Medulla oblongata (tissue), 1 donor: ENCODE measurements around the gene TMEM88.

Experiments used
- DNase-seq: peaks from one replicate; pipeline ENCODE4 v3.0.0-alpha.2; 2015; ENCODE audit errors: extremely low spot score

Gene TMEM88

DNA sequence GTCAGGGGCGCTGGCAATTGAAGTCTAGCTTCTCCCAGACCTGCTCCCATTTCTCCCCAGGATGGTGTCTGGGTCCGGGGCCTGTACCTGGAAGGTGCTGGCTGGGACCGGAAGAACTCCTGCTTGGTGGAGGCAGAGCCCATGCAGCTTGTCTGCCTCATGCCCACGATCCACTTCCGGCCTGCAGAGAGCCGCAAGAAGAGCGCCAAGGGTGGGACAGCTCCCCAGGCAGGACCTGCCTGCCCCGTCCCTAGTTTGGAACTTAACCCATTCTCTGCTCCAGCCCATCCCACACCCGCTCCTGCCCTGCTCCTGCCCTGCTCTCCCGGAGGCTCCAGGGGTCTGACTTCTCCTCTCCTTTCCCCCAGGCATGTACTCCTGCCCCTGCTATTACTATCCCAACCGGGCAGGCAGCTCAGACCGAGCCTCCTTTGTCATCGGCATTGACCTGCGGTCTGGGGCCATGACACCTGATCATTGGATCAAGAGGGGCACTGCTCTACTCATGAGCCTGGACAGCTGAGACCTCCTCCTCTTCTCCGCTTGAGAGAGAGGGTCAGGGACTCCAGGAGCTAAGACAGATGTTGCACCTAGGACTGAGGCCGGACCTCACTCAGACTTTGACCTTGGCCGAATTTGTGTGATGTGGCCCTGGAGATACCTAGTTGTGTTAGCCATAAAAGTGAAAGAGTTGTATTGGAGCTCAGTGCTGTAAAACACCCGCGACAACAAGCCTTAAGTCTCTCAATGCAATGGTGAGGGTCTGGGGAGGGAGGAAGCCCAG is 21.7 kb upstream of the TMEM88 start:
- DNase-seq: no peak

DNA sequence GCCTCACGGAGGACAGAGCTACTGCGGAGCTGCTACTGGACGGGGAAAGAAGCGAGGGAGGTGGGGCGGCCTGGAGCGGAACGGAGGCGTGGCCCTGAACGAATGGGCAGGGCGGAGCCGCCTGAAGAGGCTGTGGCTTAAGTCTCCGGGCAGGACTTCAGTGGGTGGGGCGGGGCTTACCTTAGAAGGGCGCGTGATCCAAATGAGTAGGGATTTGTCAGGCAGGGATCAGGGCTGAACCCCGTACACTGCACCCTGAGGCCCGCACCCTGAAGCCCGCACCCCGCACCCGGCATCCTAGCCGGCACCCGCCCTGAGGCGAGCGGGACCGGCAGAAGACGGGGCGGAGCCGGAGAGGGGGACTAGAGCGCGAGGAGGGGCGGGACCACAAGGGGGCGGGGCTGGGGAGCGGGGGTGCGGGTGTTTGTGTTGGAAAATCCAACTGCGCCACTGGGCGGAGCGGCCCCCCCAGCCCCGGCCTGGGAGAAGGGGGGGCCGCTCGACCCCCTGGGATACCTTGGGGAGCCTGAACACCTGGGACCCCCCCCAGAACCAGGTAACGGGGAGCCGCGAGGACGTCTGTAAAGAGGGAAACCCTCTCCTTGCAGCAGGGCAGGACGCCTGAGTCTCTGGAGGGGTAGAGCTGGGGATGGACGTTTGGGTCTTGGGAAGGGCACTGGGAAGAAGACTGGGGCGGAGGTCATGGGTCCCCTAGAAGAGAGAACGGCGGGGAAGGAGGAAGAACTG is 20.9 kb upstream of the TMEM88 start, which contains the start of gene KDM6B:
TSS of gene KDM6B (plus strand) at position 423 of the 747 bp plus-strand sequence. CDS start 11,338 bp downstream, outside the sequence.
- DNase-seq: peak; percentile 93

DNA sequence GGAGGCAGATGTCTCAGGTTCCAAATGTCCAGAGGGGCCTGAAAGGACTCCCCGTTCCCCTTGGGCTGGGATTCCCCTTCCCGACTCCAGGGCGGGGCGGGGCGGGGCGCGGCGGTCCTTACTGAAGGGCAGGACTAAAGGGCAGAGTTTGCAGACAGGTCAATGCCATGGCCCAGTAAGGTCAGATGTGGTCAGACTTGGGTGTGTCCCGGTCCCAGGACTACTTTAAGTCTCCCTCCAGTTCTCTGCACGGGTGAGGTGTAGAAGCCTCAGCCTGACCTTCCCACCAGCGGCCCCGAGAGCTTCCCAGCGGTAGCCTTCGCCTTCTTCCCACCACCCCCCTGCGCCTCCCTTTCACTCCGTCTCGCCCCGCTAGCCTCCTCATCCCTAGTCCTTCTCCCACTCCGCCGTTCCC is 20.3 kb upstream of the TMEM88 start:
- DNase-seq: peak; percentile 30

DNA sequence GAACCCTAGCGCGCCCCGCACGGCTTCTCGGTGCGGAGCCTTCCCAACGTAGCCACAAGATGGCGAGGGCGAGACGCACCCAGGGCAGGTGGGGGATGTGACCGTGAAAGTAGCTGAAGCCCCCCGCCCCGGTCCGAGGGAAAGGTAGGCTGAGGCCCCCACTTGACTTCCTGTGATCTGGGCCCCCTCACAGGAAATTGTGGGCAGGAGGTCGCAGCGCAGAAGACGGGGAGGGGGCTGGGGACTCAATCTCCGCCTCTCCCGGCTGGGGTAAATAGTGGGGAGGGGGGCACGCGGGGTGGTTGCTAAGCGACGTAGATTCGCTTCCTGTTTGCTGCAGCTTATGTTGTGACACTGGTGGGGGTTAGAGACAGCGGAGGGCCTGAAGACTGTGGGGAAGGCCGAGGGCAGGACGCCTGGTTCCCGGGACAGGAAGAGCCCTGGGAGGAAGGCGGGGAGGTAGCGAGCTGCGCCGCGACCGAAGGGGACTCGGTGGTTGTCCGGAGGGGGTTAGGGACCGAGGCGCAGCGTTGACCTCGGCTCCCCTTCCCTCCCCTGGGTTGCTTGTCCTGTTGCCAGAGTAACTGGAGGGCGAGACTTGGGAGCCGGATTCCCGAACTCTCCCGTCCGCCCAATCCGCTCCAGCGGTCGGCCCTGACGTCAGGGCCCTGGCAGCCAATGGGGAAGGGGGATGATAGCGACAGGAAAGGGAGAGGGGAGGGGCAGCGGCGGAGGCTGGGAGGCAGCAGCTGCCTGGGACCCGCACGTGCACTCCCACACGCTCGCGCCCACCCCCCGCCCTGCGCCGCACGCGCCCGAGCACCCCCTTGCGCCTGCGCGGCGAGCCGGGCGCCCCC is 19.7 kb upstream of the TMEM88 start:
- peak; percentile 99 for DNase-seq

DNA sequence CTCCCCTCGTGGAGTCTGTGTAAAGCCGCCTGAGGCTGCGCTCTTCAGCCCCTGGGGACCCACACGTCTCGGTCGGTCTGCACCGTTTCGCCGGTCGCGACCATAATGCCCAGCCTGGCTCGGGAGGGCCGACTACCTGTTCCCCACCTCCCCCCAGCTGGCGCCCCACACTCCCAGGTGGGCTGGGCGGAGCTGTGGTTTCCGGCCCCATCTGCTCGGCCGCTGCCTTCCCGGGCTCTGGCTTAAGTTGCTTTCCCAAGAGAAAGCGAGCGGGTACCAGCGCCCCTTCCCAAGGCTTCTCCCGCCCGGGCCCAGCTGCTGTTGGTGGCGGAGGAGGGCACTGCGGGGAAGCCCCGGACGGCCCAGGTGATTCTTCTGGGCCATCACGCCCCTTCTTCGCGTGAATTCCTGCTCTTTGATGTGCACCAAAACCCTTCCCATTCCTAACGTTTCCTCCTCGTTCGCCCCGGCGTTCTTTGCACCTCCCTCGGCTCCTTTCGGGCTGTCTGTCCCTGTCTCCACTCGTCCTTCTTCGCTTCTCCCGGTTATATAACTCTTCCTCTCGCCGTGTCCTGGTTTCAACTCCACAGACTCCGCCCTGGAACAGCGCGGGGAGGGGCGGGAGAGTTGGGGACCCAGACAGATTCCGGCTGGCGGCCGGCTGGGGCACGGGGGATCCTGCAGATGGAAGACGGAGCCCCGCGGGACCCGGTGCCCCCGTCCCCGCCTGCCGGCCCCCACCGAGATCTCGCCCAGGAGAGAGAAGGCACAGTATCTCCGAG is 18.9 kb upstream of the TMEM88 start:
- peak; percentile 86 for DNase-seq

DNA sequence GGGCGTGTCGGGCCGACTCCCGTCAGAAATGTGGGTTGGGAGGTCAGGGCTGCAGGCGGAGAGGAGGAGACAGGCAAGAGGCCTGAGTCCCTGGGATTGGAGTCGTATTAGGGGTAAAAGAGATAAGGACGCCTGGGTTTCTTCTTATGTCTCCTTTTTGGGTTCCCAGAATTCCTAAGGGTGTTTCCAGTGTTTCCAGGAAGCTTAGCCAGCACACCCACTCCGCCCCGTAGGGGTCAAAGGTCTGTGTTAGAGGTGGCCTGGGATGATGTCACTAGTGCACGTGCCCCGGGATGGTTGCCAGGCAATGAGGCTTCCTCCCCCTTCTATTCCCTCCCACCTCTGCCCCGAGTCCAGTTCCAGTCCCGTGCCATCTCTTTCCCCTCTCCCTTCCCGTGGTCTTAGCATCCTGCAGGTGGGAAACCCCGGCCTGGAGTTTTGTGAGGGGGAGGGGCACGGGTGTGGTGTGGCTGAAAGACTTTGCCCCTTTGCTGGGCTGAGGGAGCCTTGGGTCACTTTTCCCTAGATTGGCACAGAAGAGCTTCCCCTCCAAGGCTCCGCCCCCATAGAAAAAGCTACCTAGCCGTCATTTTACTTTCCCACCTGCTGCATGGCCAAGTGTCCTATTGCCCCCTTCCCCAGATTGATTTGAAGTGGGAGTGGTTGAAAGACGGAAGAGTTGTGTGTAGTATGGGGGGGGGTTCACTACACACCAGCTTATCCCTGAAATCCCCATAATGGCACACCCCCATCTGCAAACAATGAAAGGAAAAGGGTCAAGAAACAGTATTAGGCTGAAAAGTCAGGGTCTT is 18.1 kb upstream of the TMEM88 start:
- DNase-seq: peak; percentile 76

DNA sequence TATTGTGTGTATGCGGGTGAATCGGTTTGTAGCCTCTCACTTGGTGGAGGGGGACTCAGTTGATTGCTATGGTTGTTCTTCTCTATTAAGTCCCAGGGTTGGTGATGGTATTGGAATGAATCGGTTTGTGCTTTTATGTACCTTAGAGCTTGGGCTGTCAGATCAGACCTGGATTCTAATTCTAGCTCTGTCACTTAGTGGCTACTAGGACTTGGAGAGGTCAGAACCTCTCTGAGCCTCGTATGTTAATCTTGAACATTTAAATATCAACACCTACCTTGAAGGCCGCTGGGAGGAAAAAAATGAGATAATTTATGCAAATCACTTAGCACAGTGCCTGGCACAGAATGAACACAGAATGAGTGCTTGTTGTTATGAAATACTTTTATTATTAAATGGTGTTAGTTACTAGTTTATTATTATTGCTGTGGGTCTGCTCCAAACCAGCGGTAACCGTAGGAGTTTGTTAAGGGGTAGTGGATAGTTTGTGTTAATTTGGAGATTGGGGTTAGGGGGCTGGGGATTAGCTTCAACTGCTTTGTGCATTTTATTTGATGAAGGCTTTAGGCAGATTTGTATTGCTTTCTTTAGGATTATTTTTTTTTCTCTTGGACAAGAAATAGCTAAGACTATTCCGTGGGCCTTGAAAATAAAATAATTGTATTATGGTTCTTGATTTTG is 17.3 kb upstream of the TMEM88 start:
- peak; percentile 25 for DNase-seq

DNA sequence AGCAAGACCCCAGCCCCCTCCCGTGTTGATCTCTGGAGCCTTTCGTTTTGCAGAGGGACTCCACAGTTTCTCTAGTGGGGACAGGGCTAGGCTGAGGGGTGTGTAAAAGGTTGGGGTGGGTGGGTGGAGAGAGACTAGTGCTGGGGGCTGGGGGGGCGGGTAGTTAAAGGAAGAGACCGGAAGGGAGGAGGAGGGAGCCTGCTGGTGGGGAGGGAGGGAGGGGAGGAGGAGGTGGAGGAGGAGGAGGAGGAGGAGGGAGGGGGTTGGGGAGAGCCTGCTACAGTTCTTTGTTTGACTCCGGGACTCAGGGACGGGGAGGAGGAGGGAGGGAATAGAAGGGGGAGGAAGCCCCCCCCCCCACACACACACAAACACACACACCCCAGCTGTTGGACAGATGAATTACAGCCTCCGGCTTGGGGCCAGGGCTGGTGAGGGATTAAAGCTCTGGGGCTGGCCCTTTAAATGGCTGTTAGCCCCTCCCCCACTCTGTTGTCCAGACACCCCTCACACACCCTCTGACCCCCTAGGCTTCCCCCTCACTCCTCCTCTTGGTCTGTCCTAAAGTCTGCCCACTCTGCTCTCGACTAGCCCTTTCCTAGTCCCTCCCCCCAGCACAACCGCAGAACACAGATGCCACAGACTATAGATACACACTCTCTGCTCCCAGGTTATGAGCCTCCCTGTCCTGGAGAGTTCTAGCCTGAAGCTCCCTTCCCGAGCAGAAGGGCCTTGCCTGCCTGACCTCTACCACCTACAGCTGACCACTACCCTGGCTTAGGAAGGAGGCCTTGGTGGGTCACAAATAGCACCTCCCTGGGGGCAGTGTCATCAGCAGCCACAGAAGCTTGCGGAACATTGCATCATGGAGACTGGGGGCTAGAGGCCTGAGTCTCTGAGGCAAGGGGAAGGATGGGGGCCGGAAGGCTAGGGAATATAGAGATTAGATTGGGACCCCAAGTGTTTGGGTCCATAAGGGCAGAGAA is 16.5 kb upstream of the TMEM88 start:
- DNase-seq: peak; percentile 72

DNA sequence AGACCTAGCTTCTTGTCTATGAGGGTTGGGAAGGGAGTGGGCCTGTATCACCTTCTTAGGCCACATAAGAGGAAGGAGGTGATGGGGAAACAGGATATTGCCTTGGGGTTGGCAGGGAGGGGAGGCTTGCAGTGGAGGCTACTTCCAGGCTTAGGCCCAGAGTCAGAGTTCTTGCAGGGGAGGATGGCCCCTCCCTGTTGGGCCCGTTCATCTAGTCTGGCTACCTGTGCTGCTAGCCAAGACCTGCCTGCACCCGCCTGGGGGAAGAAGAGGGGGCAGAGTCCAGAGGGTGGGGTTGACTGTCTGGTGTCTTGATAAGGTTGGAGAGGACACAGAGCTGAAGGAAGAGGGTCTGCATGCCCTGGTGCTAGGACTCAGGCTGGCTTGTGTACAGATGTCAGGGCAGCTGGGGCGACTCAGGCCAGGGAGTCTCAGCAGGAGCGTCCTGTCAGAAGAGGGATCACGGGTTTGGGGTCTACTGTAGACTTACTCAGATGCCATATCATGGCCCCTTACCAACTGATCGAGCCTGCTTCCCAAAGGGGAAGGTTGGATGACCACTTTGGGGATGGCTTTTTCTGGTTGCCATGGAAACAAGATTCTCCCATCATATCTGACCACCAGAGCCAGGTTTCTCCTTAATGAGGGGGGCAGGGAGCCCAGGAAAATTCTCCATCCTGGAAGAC is 15.5 kb upstream of the TMEM88 start:
- DNase-seq: no peak

DNA sequence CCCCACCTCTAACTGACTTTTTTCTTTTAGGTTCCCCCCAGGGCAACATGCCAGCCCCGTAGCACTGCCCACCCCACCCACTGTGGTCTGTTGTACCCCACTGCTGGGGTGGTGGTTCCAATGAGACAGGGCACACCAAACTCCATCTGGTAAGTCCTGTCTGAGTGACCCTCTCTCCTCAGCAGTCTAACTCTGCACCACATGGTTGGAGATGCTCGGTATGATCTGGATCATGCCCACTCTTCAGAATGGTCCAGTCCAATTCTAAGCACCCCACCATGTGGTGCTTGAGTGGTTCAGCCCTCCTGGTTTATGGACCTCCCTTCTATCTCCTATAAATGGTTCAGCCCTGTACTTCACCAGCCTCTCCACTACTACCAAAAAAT is 15.0 kb upstream of the TMEM88 start:
- DNase-seq: no peak

DNA sequence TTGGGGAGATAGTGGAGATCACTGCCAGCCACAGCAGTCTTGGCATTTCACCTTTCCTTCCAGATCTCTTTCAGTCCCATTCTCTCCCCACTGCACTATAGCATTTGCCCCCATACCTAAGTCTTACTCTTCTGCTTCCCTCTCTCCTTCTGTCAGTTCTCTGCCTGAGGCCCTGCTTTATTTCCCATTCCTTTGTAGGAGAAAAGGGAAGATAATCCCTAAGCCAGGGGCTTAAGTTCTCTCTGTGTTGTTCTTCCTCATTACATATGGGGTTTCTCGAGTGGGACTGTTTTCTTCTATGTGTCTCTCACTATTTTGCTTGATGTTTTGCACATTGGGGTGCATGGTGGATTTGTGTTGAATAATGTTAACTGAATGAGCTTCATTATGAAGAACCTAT is 14.4 kb upstream of the TMEM88 start:
- no peak for DNase-seq

DNA sequence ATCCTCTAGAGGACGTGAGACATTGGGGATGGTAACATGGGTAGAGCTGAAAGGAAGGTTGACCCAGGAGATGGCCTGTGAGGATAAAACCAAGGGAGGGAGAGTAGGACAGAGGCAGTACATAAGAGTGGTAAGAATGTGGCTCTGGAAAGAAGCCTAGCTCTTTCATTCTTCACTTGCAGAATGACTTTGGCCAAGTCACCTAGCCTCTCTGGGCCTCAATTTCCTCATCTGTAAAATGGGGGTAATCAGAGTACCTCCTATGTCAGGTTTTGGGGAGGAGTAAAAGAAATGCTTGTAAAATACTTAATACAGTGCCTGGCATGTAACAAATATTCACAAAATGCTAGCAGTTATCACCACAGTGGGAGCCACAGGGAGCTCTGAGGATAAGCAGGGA is 14.0 kb upstream of the TMEM88 start:
- no peak for DNase-seq

DNA sequence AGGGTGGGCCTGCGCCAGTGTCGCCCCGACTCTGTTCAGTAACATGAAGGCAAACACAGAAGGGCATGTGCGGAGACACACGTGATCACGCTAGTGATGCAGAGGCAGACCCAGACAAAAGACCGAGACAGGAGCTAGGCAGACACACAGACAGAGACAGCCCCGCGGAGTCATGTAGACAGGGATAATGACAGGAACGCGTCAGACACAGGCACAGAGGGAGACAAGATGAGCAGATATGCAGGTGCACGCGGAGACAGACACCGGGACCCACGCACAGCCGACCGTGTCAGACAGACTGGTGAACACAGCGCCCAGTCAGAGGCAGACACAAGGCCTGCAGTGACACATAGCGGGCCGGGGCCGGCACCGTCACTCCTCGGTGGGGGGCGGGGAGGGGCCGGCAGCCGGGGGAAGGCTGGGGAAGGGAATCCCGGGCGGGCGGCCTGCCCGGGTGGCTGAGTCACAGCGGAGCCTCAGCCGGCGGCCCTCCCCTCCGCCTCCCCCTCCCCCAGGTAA is 13.4 kb upstream of the TMEM88 start:
- DNase-seq: peak; percentile 92

DNA sequence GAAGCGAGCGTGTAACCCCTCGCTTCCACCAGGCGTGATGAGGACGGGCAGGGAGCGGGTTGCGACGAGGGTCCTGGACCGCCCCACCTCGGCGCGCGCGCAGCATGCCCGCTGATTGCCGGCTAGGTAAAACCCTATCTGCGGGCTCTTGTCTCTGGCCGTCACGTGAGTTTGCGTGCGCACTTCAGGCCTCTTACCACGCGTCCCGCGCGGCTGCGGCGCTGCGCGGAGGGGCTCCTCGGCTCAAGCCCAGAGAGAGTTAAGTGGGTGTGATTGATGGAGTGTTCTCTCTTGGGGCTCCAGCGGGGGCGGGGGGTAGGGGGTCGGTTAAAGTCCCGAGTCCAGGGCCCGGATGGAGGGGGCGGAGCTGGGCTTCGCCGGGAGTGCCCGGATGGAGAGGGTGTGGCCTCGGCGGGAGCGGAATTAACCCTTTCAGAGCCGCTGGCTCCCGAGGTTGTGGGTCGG is 12.9 kb upstream of the TMEM88 start:
- DNase-seq: peak; percentile 92

DNA sequence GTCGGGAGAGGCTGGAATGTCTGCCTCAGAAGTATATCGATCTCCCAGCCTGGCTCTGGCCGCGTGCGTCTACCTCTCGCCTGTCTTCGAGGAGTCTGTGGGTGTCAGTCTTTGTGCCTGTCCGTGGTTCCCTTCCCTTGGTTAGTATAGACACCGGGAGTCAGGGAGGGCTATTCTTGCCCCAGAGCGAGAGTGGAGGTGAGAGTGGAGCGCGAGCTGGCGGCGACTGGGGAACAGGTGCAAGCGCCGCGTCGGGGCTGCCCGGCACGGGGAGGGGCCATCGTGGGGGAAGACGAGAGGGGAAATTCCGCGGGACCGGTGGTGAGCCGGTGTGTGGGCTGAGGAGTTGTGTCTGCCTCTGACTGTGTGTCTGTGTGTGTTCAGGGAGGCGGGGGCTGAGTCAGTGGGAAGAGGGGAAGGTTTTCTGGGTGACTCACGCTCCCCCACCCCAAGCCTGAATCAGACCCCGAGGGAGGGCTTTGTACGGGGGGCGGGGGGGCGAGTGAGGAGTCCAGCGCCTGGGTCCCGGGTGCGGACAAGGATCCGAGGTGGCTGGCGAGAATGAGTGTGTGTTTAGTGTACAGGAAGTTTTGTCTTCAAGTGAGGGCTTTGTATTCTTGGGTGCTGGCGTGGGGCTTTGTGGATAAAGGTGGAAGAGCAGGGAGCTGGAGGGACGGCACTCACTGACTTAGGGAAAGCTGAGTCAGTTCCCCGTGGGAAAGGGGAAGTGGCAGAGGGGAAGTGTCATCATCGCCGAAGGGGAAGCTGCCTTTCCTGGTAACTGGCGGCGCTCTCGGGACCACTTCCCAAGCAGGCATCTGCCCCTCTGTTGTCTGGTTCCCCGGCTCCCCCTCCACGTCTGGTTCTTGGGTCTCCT is 12.2 kb upstream of the TMEM88 start:
- peak; percentile 84 for DNase-seq

DNA sequence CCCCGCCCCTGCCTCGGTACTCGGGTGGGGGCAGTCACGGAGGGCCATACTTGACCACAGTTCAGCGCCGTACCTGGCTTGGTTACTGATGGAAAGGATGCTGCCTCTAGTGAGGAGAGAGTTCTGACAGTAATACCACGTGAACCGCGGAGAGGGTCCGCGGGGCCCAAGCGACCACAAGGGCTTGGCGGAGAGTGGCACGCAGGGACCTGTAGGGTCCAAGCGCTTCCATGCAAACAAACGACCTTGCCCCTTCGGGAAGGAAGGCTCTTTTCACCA is 11.7 kb upstream of the TMEM88 start:
- no peak for DNase-seq
